ENCODE data around the gene COL4A6.

- TF ChIP-seq CTCF (IDR thresholded peaks at IDR 0.05) (no peak), POLR2A (IDR thresholded peaks at IDR 0.05) (no peak), EP300 (IDR thresholded peaks at IDR 0.05) (no peak)
Measured at GRCh38 chrX:108114541-108114940, 323.7 kb downstream of the COL4A6 start.
